ENCODE data around the gene STK10.

STK10 gene

GRCh38 chr5:172189693-172190296 is 1.8 kb upstream of the STK10 start:
- no peak overlapping the region for H3K4me3 ChIP-seq (ENCODE audit: low read depth, low read length)

DNA sequence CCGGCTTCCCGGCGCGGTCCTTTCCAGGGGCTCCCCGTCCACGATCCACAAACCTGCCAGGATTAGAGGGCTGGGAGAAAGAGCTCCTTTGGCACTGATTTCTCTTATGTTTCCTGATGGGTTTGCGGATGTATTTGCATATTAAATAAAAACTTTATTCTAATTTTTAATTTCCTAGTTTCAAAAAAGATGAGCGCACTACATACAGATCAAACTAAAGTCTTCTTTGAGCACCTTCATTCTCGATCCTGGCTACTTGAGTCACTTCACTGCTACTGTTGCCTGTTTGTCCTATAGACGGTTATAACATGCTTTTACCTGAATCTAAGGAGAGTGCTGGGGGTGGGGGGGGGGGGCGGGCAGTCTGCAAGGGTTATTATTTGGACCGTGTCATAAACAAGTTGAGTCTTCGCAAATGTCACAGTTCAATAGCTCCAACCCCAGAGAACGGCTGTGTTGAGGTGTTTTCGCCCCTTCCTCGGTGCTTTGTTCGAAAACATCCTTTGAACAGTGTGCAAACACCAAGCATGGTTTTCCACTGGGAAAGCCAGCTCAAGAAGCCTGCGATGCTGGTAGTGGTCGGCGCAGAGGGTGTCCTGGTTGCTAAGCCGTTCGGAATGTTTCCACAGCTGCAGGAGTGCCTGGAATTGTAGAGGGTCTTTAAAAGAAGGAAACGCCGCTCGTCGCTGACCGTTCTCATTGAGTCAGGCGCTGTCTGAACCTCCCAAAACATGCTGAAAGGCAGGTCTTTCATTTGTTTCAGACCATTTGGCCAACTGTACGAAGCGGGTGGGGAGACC is 1.1 kb upstream of the STK10 start:
- H3K4me3 ChIP-seq (ENCODE audit: low read depth, low read length): peak overlapping the region; percentile 91

GRCh38 chr5:172187118-172188032 is 649 bp downstream of the STK10 start:
- H3K4me3 ChIP-seq (ENCODE audit: low read depth, low read length): peak overlapping the region; percentile 91

- H3K4me3 ChIP-seq (ENCODE audit: low read depth, low read length): no peak overlapping the region
Measured at GRCh38 chr5:172186114-172186695, 1.8 kb downstream of the STK10 start.

DNA sequence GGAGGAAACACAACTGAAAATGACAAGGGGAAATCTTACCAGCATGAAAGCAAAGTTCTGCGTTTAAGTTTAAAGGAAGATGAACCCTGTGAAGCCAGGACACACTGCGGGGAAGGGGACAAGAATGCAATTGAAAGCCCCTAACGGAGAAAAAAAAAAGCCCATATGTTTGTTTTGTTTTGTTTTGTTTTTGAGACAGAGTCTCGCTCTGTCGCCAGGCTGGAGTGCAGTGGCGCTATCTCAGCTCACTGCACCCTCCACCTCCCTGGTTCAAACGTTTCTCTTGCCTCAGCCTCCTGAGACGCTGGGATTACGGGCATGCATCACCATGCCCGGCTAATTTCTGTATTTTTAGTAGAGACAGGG is 2.9 kb downstream of the STK10 start:
- H3K4me3 ChIP-seq (ENCODE audit: low read depth, low read length): no peak overlapping the region

DNA sequence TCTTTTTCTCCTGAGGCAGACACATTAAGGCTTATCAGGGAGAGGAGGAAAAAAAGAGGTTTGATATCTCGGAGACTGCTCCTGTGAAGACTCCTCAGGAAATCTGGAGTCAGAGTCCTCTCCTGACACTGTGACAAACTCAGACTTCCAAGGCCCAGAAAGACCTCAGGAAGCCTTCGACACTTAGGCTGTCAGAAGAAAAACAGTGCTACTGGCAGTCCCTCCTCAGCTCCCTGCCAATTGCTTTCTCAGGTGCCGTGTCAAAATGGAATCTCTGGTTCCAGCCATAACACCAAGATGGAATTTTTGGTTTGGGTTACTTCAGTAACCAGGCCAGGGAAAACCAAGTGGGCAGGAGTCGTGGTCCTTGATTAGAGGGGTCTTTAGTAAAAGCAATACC is 4.1 kb downstream of the STK10 start:
- H3K4me3 ChIP-seq (ENCODE audit: low read depth, low read length): no peak overlapping the region

DNA sequence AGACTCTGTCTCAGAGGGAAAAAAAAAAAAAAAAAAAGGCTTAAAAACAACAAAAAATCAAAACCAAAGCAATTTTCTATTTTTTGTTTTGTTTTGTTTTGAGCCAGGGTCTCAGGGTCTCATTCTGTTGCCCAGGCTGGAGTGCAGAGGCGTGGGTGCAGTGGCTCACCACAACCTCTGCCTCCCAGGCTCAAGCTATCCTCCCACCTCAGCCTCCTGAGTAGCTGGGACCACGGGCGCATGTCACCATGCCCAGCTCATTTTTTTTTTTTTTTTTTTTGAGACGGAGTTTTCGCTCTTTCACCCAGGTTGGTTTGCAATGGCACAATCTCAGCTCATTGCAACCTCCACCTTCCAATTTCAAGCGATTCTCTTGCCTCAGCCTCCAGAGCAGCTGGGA is 5.7 kb downstream of the STK10 start:
- H3K4me3 ChIP-seq (ENCODE audit: low read depth, low read length): no peak overlapping the region

- H3K4me3 ChIP-seq (ENCODE audit: low read depth, low read length): no peak overlapping the region
Measured at GRCh38 chr5:172180936-172181335, 7.1 kb downstream of the STK10 start.

GRCh38 chr5:172178991-172179989 is 8.7 kb downstream of the STK10 start:
- no peak overlapping the region for H3K4me3 ChIP-seq (ENCODE audit: low read depth, low read length)

DNA sequence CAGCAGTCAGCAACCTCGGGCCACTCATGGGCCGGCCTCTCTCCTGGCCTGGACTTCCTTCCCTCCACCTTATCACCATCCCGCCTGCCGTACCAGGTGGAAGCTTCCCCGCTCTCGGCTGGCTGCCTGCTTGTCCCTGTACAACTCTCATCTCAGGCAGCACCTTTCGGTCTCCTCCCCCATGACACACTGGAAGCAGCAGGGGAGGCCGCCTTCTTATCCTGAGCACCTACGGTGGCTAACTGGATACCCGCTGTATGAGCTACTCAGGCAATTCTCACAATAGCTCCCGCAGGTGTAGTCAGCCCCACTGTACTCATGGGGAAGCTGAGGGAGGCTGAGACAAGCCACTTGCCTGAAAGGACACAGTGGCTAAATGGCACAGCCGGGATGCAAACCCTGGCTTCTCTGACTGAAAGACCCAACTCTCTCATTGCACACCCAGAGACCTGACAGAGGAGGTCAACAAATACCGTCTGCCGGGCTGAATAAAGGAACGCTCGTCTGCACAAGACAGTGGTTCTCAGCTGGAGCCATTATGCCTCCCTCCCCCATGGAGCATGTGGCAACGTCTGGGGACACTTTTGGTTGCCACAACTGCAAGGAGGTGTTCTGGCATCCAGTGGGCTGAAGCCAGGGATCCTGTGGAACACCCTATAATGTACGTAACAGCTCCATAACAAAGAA is 9.6 kb downstream of the STK10 start:
- H3K4me3 ChIP-seq (ENCODE audit: low read depth, low read length): no peak overlapping the region

- H3K4me3 ChIP-seq (ENCODE audit: low read depth, low read length): no peak overlapping the region
Measured at GRCh38 chr5:172177176-172177575, 10.8 kb downstream of the STK10 start.

GRCh38 chr5:172175263-172175719 is 12.7 kb downstream of the STK10 start:
- no peak overlapping the region for H3K4me3 ChIP-seq (ENCODE audit: low read depth, low read length)

DNA sequence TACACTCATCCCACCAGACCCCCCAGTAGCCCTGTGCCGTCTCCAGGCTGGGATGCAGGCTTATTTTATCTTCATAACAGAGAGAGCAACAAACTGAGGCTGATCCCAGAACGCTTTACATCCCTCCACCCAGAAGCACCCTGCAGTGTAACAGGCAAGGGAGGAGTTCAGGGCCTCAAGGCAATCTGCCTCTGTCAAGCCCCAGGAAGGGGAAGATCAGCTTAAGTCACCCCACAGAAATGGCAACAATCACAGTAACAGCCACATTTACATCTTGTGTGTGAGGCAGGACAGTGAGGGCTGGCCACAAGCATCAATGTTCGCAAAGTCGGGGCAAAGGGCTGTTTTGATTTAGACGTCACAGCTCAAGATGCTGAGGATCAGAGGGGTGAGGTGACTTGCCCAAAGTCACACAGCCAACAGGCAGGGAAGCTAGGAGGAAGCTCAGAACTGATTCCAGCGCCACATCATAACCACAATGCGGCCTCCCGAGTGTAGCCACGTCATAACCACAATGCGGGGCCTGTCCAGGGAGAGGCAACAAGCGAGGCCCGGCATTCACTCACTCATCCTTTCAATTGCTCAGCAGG is 14.4 kb downstream of the STK10 start:
- H3K4me3 ChIP-seq (ENCODE audit: low read depth, low read length): no peak overlapping the region

DNA sequence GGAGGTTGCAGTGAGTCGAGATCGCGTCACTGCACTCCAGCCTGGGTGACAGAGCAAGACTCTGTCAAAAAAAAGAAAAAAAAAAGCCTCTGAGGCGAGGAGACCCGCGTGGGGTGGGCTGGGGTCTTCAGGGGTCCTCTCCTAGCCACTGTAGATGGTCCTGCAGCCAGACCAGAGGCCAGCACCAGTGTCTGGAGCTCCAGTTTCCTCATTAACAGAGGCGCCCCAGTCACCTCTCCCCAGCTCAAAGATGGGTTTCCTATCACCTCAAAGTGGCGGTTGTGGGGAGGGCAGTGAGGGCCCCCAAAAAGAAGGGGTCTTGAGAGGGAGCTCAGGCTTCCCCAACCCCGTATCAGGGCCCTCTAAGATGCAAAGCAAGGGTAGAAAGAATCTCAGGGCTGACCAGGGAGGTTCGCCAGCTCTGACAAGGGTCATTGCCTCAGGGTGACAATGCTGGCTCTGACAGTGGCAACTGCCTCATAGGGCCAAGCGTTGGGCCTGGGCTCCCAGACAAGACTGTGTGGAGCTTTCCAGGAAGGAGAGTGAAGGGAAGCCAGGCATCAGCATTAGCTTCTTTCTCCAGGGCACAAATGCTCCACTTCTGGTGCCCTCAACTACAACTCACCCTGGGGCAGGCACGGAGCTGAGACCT is 15.0 kb downstream of the STK10 start:
- no peak overlapping the region for H3K4me3 ChIP-seq (ENCODE audit: low read depth, low read length)

DNA sequence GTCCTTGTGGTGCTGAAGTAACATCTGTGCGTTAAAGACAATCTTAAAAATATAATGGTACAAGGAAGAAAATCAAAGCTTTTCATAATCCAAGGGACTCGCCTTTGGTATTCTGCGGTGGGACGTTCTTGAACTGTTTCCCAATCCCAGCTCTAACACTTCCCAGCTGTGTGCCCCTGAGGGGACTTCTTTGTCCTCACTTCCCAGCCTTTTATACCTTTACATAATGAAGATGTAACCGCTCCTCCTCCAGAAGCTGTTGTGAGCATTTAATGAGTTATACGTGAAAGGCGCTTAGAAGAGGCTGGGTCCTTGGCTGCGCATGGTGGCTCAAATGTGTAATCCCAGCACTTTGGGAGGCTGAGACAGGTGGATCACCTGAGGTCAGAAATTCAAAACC is 16.9 kb downstream of the STK10 start:
- H3K4me3 ChIP-seq (ENCODE audit: low read depth, low read length): no peak overlapping the region

- no peak overlapping the region for H3K4me3 ChIP-seq (ENCODE audit: low read depth, low read length)
Measured at GRCh38 chr5:172170251-172170701, 17.7 kb downstream of the STK10 start.

- H3K4me3 ChIP-seq (ENCODE audit: low read depth, low read length): no peak overlapping the region
Measured at GRCh38 chr5:172169216-172169615, 18.8 kb downstream of the STK10 start.

DNA sequence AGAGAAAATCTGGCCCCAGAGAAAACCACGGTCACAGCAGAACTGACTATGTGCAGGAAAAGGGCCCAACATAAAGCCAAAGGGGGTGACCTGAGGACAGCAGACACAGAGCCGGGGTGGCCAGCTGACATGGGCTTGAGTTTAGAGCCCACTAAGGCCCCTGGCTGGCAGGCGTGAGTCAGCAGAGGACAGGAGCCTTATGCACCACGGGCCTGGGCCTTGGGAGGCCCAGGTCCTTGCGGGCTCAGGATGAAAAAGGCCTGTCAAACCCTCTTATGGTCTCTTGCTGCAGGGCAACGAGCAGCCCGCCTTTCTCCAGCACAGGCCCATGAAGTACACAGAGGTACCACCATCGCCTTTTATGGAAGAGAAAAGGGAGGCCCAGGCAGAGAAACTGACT is 19.7 kb downstream of the STK10 start:
- no peak overlapping the region for H3K4me3 ChIP-seq (ENCODE audit: low read depth, low read length)
